SK-N-SH (cell line): Measurements from ENCODE around the gene LINGO3. TPM values are rescaled to one million over a fixed set of nuclear protein-coding genes. Genes with fewer than 3 reads are reported as not detected.

Experiments
- CTCF ChIA-PET: fragments of 300-600, 350-600 bp; formaldehyde crosslinking; extraction: SDS; loops from one replicate; lab custom pipeline; 2021; lab: Yijun Ruan, JAX
- POLR2A ChIA-PET: fragments of 350-600 bp; sonication (Branson Sonifier 250); formaldehyde crosslinking; extraction: SDS; loops from one replicate; lab custom pipeline; 2020; ENCODE audit warnings: antibody characterized with exemption, inconsistent platforms; lab: Yijun Ruan, JAX
- DNase-seq: peaks from one replicate; pipeline ENCODE4 v3.0.0; 2012
- H2AFZ ChIP-seq: fragments of 200-600 bp; sonication (generic); 2 replicates; pipeline ENCODE4 v1.8.1; 2016; ENCODE audit warnings: antibody characterized with exemption, mild to moderate bottlenecking, low read depth
- H3F3A ChIP-seq: fragments of 200-600 bp; sonication (generic); replicated peaks from 2 replicates; pipeline ENCODE3; 2016; ENCODE audit warnings: antibody characterized with exemption, mild to moderate bottlenecking; ENCODE audit not compliant: insufficient read depth
- H3K27ac ChIP-seq, 2 experiments: fragments of 200-500 bp in 1 of 2; fragments of 200-600 bp in 1 of 2; sonication (Bioruptor generic) in 1 of 2; sonication (generic), shearing (Covaris generic) in 1 of 2; 2 replicates each; pipeline versions ENCODE4 v1.5.1 to v1.6.1; 2014 to 2016; ENCODE audit warnings: low read depth in 2 of 2, inconsistent platforms in 1 of 2, low read length in 1 of 2, mild to moderate bottlenecking in 1 of 2, mixed read lengths in 1 of 2
- H3K27me3 ChIP-seq: fragments of 200-600 bp; sonication (generic), shearing (Covaris generic); 2 replicates; pipeline ENCODE4 v1.6.1; 2016; ENCODE audit warnings: mixed run types; ENCODE audit not compliant: insufficient read depth
- H3K36me3 ChIP-seq, 2 experiments: fragments of 200-500 bp in 1 of 2; fragments of 200-600 bp in 1 of 2; sonication (Bioruptor generic) in 1 of 2; sonication (generic) in 1 of 2; replicated peaks in 1 of 2; 2 replicates each; pipeline versions ENCODE3 to v1.5.1; 2014 to 2016; ENCODE audit warnings: low read length in 1 of 2, mild to moderate bottlenecking in 1 of 2; ENCODE audit not compliant: insufficient read depth in 2 of 2, control insufficient read depth in 1 of 2
- H3K4me1 ChIP-seq, 2 experiments: fragments of 200-500 bp in 1 of 2; fragments of 200-600 bp in 1 of 2; sonication (Bioruptor generic) in 1 of 2; sonication (generic), shearing (Covaris generic) in 1 of 2; 2 replicates each; pipeline versions ENCODE4 v1.5.1 to v1.6.1; 2014 to 2016; ENCODE audit warnings: low read depth in 1 of 2, low read length in 1 of 2, mixed run types in 1 of 2; ENCODE audit not compliant: insufficient read depth in 2 of 2, control insufficient read depth in 1 of 2
- H3K4me2 ChIP-seq: fragments of 200-600 bp; sonication (generic), shearing (Covaris generic); 2 replicates; pipeline ENCODE4 v1.6.1; 2017; ENCODE audit warnings: mixed run types
- H3K4me3 ChIP-seq, 2 experiments: fragments of 200-500 bp in 1 of 2; fragments of 200-600 bp in 1 of 2; sonication (Bioruptor generic) in 1 of 2; sonication (generic), shearing (Covaris generic) in 1 of 2; 2 replicates each; pipeline versions ENCODE4 v1.5.1 to v1.8.1; 2014 to 2016; ENCODE audit warnings: low read depth in 2 of 2, inconsistent platforms in 1 of 2, low read length in 1 of 2, mild to moderate bottlenecking in 1 of 2, mixed read lengths in 1 of 2, moderate library complexity in 1 of 2
- H3K79me2 ChIP-seq: fragments of 200-600 bp; sonication (generic); 2 replicates; pipeline ENCODE4 v1.8.1; 2017; ENCODE audit warnings: mild to moderate bottlenecking; ENCODE audit not compliant: insufficient read depth
- H3K9ac ChIP-seq: fragments of 200-600 bp; sonication (generic); 2 replicates; pipeline ENCODE4 v1.6.1; 2017; ENCODE audit warnings: mixed run types
- H3K9me2 ChIP-seq: fragments of 200-600 bp; sonication (generic); 2 replicates; pipeline ENCODE4 v1.6.1; 2017; ENCODE audit warnings: mixed run types
- H3K9me3 ChIP-seq: fragments of 200-600 bp; sonication (generic); 2 replicates; pipeline ENCODE4 v1.6.1; 2017; ENCODE audit warnings: mixed run types, mild to moderate bottlenecking, moderate library complexity
- H4K20me1 ChIP-seq: fragments of 200-600 bp; sonication (generic); 2 replicates; pipeline ENCODE4 v1.6.1; 2017; ENCODE audit warnings: mild to moderate bottlenecking, mixed run types; ENCODE audit not compliant: insufficient read depth
- CHD2 ChIP-seq: fragments of 150-350 bp; IDR thresholded peaks from 2 replicates; pipeline ENCODE4 v1.6.1; 2018; ENCODE audit warnings: low read length; ENCODE audit not compliant: partially characterized antibody
- ELF1 ChIP-seq: IDR thresholded peaks from 2 replicates; pipeline ENCODE4 v1.4.0; 2012
- FOSL2 ChIP-seq: IDR thresholded peaks from 2 replicates; pipeline ENCODE4 v1.4.0; 2012; ENCODE audit warnings: low read depth, mild to moderate bottlenecking, moderate library complexity, borderline replicate concordance
- IRF3 ChIP-seq: fragments of 150-350 bp; IDR thresholded peaks from 2 replicates; pipeline ENCODE4 v1.6.1; 2016; ENCODE audit warnings: mild to moderate bottlenecking, low read depth, low read length
- JUND ChIP-seq: IDR thresholded peaks from 2 replicates; pipeline ENCODE4 v1.4.0; 2012
- MAX ChIP-seq: IDR thresholded peaks from 2 replicates; pipeline ENCODE4 v1.4.0; 2012; ENCODE audit warnings: low read depth
- MEF2A ChIP-seq: IDR thresholded peaks from 2 replicates; pipeline ENCODE4 v1.4.0; 2012; ENCODE audit warnings: low read depth, borderline replicate concordance
- MXI1 ChIP-seq: IDR thresholded peaks from 2 replicates; pipeline ENCODE4 v1.6.1; 2012; ENCODE audit warnings: mild to moderate bottlenecking, low read depth, low read length, improper control_type of control experiment
- REST ChIP-seq: IDR thresholded peaks from 2 replicates; pipeline ENCODE4 v1.6.1; 2012; ENCODE audit warnings: mild to moderate bottlenecking, low read depth, low read length, moderate library complexity
- TCF12 ChIP-seq: IDR thresholded peaks from 2 replicates; pipeline ENCODE4 v1.4.0; 2012
- TEAD4 ChIP-seq: IDR thresholded peaks from 2 replicates; pipeline ENCODE4 v1.4.0; 2012; ENCODE audit warnings: mild to moderate bottlenecking, borderline replicate concordance; ENCODE audit not compliant: insufficient read depth
- USF2 ChIP-seq: fragments of 150-350 bp; IDR thresholded peaks from 2 replicates; pipeline ENCODE4 v1.6.1; 2017; ENCODE audit warnings: antibody characterized with exemption, low read length, low read depth, borderline replicate concordance
- WGBS: methylation state at CpG from one replicate; pipeline ENCODE4 v1.1.6; 2017; ENCODE audit warnings: low lambda C conversion rate; 5-methylcytosine and 5-hydroxymethylcytosine counted together
- polyA plus RNA-seq, 3 experiments: library from polyadenylated mRNA; depleted of rRNA; stranded (reverse); fragments of >200 nt; gene quantifications; 2 replicates each; pipeline ENCODE4 v1.2.3, GENCODE V29; 2012

The LINGO3 gene
- polyA plus RNA-seq, 1 of the 3 experiments (the other 2 are of a cell fraction), result not detected

GRCh38 chr19:2332341-2333026, 24.5 kb upstream of the LINGO3 start:
- Histone ChIP-seq H3K27ac (no peak overlapping the region; a peak in 1 of 4 replicates), H3K79me2 (peaks cover 75% of the 10 kb centered on the region), H3K4me2 (no peak overlapping the region), H3K4me3 (no peak overlapping the region)
- no peak for TF ChIP-seq USF2
- TF ChIP-seq CHD2, result no peak
- TF ChIP-seq MAX, result no peak
- TF ChIP-seq FOSL2, result no peak
- TF ChIP-seq MEF2A, result no peak
- no peak for TF ChIP-seq TEAD4
- no peak for TF ChIP-seq IRF3
- TF ChIP-seq JUND, result no peak
- TF ChIP-seq TCF12, result no peak
- TF ChIP-seq ELF1, result no peak
- TF ChIP-seq REST, result no peak
- TF ChIP-seq MXI1, result no peak
- TF ChIP-seq, all 33 proteins: peak for 0
- Histone ChIP-seq H3K27me3 (no peaks in the 10 kb centered on the region), H2AFZ (no peak overlapping the region), H4K20me1 (peaks cover 20% of the 10 kb centered on the region), H3K9me2 (no peaks in the 10 kb centered on the region), H3K4me1 (peaks cover 6 to 11% of the 10 kb centered on the region in 2 experiments; a peak in 2 of 4 replicates), H3F3A (peaks cover 18% of the 10 kb centered on the region), H3K36me3 (no peaks in the 10 kb centered on the region), H3K9me3 (no peaks in the 10 kb centered on the region), H3K9ac (no peak overlapping the region)
- POLR2A ChIA-PET, result no interaction called here
- WGBS, result 98% methylated on average over 8 of the region's 17 CpGs
- CTCF ChIA-PET, result no interaction called here
- no peak for DNase-seq
